ENCODE results near the gene HECW1.

The HECW1 gene

GRCh38 chr7:43141091-43141490, 28.6 kb downstream of the HECW1 start:
- POLR2A ChIA-PET, result no interaction called here

DNA sequence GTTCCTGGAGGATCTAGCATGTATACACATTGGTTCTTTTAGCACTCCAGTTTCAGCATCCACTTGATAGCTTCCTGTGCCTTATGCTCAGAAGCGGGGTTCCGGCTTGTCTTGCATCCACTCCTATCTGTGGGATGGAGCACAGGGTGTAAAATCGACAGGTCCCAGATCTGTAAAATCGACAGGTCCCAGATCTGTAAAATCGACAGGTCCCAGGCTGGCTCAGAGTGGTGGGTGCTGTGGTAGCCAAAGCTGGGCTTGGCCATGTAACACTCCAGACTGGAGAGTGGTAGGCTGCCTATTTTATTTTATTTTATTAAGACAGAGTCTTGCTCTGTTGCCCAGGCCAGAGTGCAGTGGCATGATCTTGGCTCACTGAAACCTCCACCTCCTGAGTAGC, 30.3 kb downstream of the HECW1 start:
- no peaks in the 10 kb centered on the region for H3K9me3 ChIP-seq (ENCODE audit: control extremely low read depth in 1 of 5, control insufficient read depth in 4 of 5, insufficient read depth in 2 of 5, low read depth in 1 of 5, low read length in 4 of 5)
- 96% methylated on average over 5 of the region's 5 CpGs for WGBS (ENCODE audit: insufficient coverage)
- H3K4me1 ChIP-seq (ENCODE audit: control extremely low read depth in 1 of 4, control insufficient read depth in 4 of 4, insufficient read depth in 4 of 4, low read length in 3 of 4), result no peaks in the 10 kb centered on the region
- H3K4me3 ChIP-seq (ENCODE audit: control insufficient read depth in 1 of 7, extremely low read depth in 1 of 7, insufficient read depth in 4 of 7, low read depth in 2 of 7, low read length in 6 of 7), result no peak overlapping the region
- H3K27me3 ChIP-seq (replicated peaks in 2 of 5; ENCODE audit: control insufficient read depth in 4 of 5, insufficient read depth in 5 of 5, low read length in 4 of 5), result peaks cover 0 to 6% (median 2%) of the 10 kb centered on the region in 5 experiments
- CTCF ChIA-PET, result no interaction called here
- POLR2A ChIA-PET, result no interaction called here
- no peak for DNase-seq
- H3K27ac ChIP-seq (ENCODE audit: insufficient read depth in 1 of 2, low read depth in 1 of 2, low read length in 2 of 2, poor library complexity in 1 of 2, severe bottlenecking in 2 of 2), result no peak overlapping the region
- H3K36me3 ChIP-seq (ENCODE audit: control insufficient read depth in 4 of 4, insufficient read depth in 4 of 4, low read length in 3 of 4), result no peaks in the 10 kb centered on the region

More at GRCh38 chr7:43141091-43141490, 28.6 kb downstream of the HECW1 start:
- Histone ChIP-seq H3K4me1 (ENCODE audit: control extremely low read depth in 1 of 4, control insufficient read depth in 4 of 4, insufficient read depth in 4 of 4, low read length in 3 of 4) (no peaks in the 10 kb centered on the region), H3K36me3 (ENCODE audit: control insufficient read depth in 4 of 4, insufficient read depth in 4 of 4, low read length in 3 of 4) (no peaks in the 10 kb centered on the region), H3K9me3 (ENCODE audit: control extremely low read depth in 1 of 5, control insufficient read depth in 4 of 5, insufficient read depth in 2 of 5, low read depth in 1 of 5, low read length in 4 of 5) (no peaks in the 10 kb centered on the region), H3K27ac (ENCODE audit: insufficient read depth in 1 of 2, low read depth in 1 of 2, low read length in 2 of 2, poor library complexity in 1 of 2, severe bottlenecking in 2 of 2) (no peak overlapping the region), H3K4me3 (ENCODE audit: control insufficient read depth in 1 of 7, extremely low read depth in 1 of 7, insufficient read depth in 4 of 7, low read depth in 2 of 7, low read length in 6 of 7) (no peak overlapping the region), H3K27me3 (replicated peaks in 2 of 5; ENCODE audit: control insufficient read depth in 4 of 5, insufficient read depth in 5 of 5, low read length in 4 of 5) (peaks cover 0 to 11% (median 2%) of the 10 kb centered on the region in 5 experiments)
- WGBS (ENCODE audit: insufficient coverage), result 95% methylated on average over 5 of the region's 5 CpGs
- DNase-seq, result no peak
- CTCF ChIA-PET, result no interaction called here

- H3K4me3 ChIP-seq (ENCODE audit: control insufficient read depth in 1 of 7, extremely low read depth in 1 of 7, insufficient read depth in 4 of 7, low read depth in 2 of 7, low read length in 6 of 7), result no peak overlapping the region
- ChIA-PET CTCF (no interaction called here), POLR2A (no interaction called here)
- no peak for DNase-seq
- no peaks in the 10 kb centered on the region for H3K4me1 ChIP-seq (ENCODE audit: control extremely low read depth in 1 of 4, control insufficient read depth in 4 of 4, insufficient read depth in 4 of 4, low read length in 3 of 4)
- peaks cover 0 to 6% (median 0%) of the 10 kb centered on the region in 5 experiments for H3K27me3 ChIP-seq (replicated peaks in 2 of 5; ENCODE audit: control insufficient read depth in 4 of 5, insufficient read depth in 5 of 5, low read length in 4 of 5)
- WGBS (ENCODE audit: insufficient coverage), result 95% methylated on average over 2 of the region's 5 CpGs
- no peak overlapping the region for H3K27ac ChIP-seq (ENCODE audit: insufficient read depth in 1 of 2, low read depth in 1 of 2, low read length in 2 of 2, poor library complexity in 1 of 2, severe bottlenecking in 2 of 2)
- no peaks in the 10 kb centered on the region for H3K36me3 ChIP-seq (ENCODE audit: control insufficient read depth in 4 of 4, insufficient read depth in 4 of 4, low read length in 3 of 4)
- peaks cover 0 to 3% (median 0%) of the 10 kb centered on the region in 5 experiments for H3K9me3 ChIP-seq (ENCODE audit: control extremely low read depth in 1 of 5, control insufficient read depth in 4 of 5, insufficient read depth in 2 of 5, low read depth in 1 of 5, low read length in 4 of 5)
These were observed 31.6 kb downstream of the HECW1 start for GRCh38 chr7:43143918-43144589.

DNA sequence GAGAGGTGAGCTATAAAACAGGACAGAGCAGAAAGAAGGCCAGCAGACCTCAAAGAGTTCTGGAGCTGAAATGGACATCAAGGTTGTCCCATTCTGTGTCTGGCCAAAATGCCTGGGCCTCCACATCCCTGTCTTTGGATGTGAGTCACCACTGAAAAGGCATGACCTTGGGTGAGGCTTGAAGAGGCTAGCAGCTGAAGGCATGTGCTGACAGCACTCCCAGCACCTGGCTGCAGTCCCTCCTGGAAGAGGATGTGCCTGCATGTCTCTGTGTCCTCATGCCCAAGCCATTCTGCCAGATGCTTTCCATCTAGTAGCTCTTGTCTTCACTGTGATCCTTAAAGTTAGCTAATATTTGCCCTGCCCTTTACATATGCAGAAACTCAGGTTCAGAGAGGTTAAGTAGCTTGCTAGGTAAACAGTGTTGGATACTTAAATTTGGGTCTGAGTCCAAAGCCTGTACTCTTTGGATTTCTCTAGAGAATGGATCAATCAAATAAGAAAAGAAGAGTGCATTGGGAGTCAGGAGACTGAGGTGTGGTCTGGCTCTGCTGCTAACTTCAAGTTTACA, 35.8 kb downstream of the HECW1 start:
- H3K27ac ChIP-seq (ENCODE audit: insufficient read depth in 1 of 2, low read depth in 1 of 2, low read length in 2 of 2, poor library complexity in 1 of 2, severe bottlenecking in 2 of 2), result no peak overlapping the region
- no peak for DNase-seq
- H3K36me3 ChIP-seq (ENCODE audit: control insufficient read depth in 4 of 4, insufficient read depth in 4 of 4, low read length in 3 of 4), result no peaks in the 10 kb centered on the region
- no peaks in the 10 kb centered on the region for H3K4me1 ChIP-seq (ENCODE audit: control extremely low read depth in 1 of 4, control insufficient read depth in 4 of 4, insufficient read depth in 4 of 4, low read length in 3 of 4)
- H3K9me3 ChIP-seq (ENCODE audit: control extremely low read depth in 1 of 5, control insufficient read depth in 4 of 5, insufficient read depth in 2 of 5, low read depth in 1 of 5, low read length in 4 of 5), result peaks cover 0 to 5% (median 0%) of the 10 kb centered on the region in 5 experiments
- no peak overlapping the region for H3K4me3 ChIP-seq (ENCODE audit: control insufficient read depth in 1 of 7, extremely low read depth in 1 of 7, insufficient read depth in 4 of 7, low read depth in 2 of 7, low read length in 6 of 7)
- ChIA-PET POLR2A (interaction anchor here (0.6 kb wide), 1 partner anchor 233 kb away, joined by 3 read pairs; no protein-coding TSS in a partner anchor), CTCF (no interaction called here)
- H3K27me3 ChIP-seq (replicated peaks in 2 of 5; ENCODE audit: control insufficient read depth in 4 of 5, insufficient read depth in 5 of 5, low read length in 4 of 5), result peaks cover 0 to 3% (median 0%) of the 10 kb centered on the region in 5 experiments

GRCh38 chr7:43151076-43151475, 38.6 kb downstream of the HECW1 start:
- no peak for DNase-seq
- Histone ChIP-seq H3K4me3 (ENCODE audit: control insufficient read depth in 1 of 7, extremely low read depth in 1 of 7, insufficient read depth in 4 of 7, low read depth in 2 of 7, low read length in 6 of 7) (no peak overlapping the region), H3K36me3 (ENCODE audit: control insufficient read depth in 4 of 4, insufficient read depth in 4 of 4, low read length in 3 of 4) (no peaks in the 10 kb centered on the region), H3K4me1 (ENCODE audit: control extremely low read depth in 1 of 4, control insufficient read depth in 4 of 4, insufficient read depth in 4 of 4, low read length in 3 of 4) (no peaks in the 10 kb centered on the region), H3K27me3 (replicated peaks in 2 of 5; ENCODE audit: control insufficient read depth in 4 of 5, insufficient read depth in 5 of 5, low read length in 4 of 5) (peaks cover 0 to 3% (median 0%) of the 10 kb centered on the region in 5 experiments), H3K9me3 (ENCODE audit: control extremely low read depth in 1 of 5, control insufficient read depth in 4 of 5, insufficient read depth in 2 of 5, low read depth in 1 of 5, low read length in 4 of 5) (peaks cover 0 to 5% (median 0%) of the 10 kb centered on the region in 5 experiments), H3K27ac (ENCODE audit: insufficient read depth in 1 of 2, low read depth in 1 of 2, low read length in 2 of 2, poor library complexity in 1 of 2, severe bottlenecking in 2 of 2) (no peak overlapping the region)
- CTCF ChIA-PET, result no interaction called here
- POLR2A ChIA-PET, result no interaction called here
- 83% methylated on average over 1 of the region's 1 CpG for WGBS (ENCODE audit: insufficient coverage)

DNA sequence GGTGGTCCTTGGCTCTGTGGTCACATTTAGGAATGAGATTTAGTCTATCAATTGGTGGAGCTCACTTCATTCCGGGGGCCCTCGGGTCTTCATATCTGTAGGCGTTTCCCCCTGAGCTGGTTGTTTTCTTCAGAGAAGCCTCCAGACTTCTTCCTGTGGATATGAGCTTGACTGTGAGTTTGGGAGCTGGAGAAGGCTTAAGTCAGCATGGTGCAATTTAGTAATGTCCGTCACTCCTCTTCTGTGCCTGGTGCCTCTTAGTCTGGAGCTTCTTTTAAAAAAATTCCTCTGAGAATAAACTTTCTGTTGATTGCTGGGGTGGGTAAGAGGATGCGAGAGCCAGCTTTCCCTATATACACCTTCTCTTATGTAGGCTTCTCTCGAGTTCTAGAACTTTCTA, 40.2 kb downstream of the HECW1 start:
- ChIA-PET CTCF (no interaction called here), POLR2A (no interaction called here)
- Histone ChIP-seq H3K27ac (ENCODE audit: insufficient read depth in 1 of 2, low read depth in 1 of 2, low read length in 2 of 2, poor library complexity in 1 of 2, severe bottlenecking in 2 of 2) (no peak overlapping the region), H3K4me1 (ENCODE audit: control extremely low read depth in 1 of 4, control insufficient read depth in 4 of 4, insufficient read depth in 4 of 4, low read length in 3 of 4) (no peaks in the 10 kb centered on the region), H3K4me3 (ENCODE audit: control insufficient read depth in 1 of 7, extremely low read depth in 1 of 7, insufficient read depth in 4 of 7, low read depth in 2 of 7, low read length in 6 of 7) (no peak overlapping the region), H3K36me3 (ENCODE audit: control insufficient read depth in 4 of 4, insufficient read depth in 4 of 4, low read length in 3 of 4) (no peaks in the 10 kb centered on the region), H3K27me3 (replicated peaks in 2 of 5; ENCODE audit: control insufficient read depth in 4 of 5, insufficient read depth in 5 of 5, low read length in 4 of 5) (no peaks in the 10 kb centered on the region), H3K9me3 (ENCODE audit: control extremely low read depth in 1 of 5, control insufficient read depth in 4 of 5, insufficient read depth in 2 of 5, low read depth in 1 of 5, low read length in 4 of 5) (peaks cover 0 to 5% (median 0%) of the 10 kb centered on the region in 5 experiments)
- no peak for DNase-seq
- WGBS (ENCODE audit: insufficient coverage), result 67% methylated on average over 3 of the region's 6 CpGs

GRCh38 chr7:43155636-43156035, 43.2 kb downstream of the HECW1 start:
- POLR2A ChIA-PET, result no interaction called here
- DNase-seq, result no peak
- CTCF ChIA-PET, result no interaction called here
- no peaks in the 10 kb centered on the region for H3K4me1 ChIP-seq (ENCODE audit: control extremely low read depth in 1 of 4, control insufficient read depth in 4 of 4, insufficient read depth in 4 of 4, low read length in 3 of 4)
- WGBS (ENCODE audit: insufficient coverage), result 97% methylated on average over 3 of the region's 4 CpGs
- H3K4me3 ChIP-seq (ENCODE audit: control insufficient read depth in 1 of 7, extremely low read depth in 1 of 7, insufficient read depth in 4 of 7, low read depth in 2 of 7, low read length in 6 of 7), result no peak overlapping the region
- H3K27ac ChIP-seq (ENCODE audit: insufficient read depth in 1 of 2, low read depth in 1 of 2, low read length in 2 of 2, poor library complexity in 1 of 2, severe bottlenecking in 2 of 2), result no peak overlapping the region
- no peaks in the 10 kb centered on the region for H3K36me3 ChIP-seq (ENCODE audit: control insufficient read depth in 4 of 4, insufficient read depth in 4 of 4, low read length in 3 of 4)
- H3K27me3 ChIP-seq (replicated peaks in 2 of 5; ENCODE audit: control insufficient read depth in 4 of 5, insufficient read depth in 5 of 5, low read length in 4 of 5), result no peaks in the 10 kb centered on the region
- no peaks in the 10 kb centered on the region for H3K9me3 ChIP-seq (ENCODE audit: control extremely low read depth in 1 of 5, control insufficient read depth in 4 of 5, insufficient read depth in 2 of 5, low read depth in 1 of 5, low read length in 4 of 5)

Data from common myeloid progenitor, CD34-positive (primary cell).